Right cardiac atrium (tissue), 5 donors: ENCODE data around the gene KRTAP1-5. TPM values are rescaled to one million over a fixed set of nuclear protein-coding genes. Genes with fewer than 3 reads are reported as not detected.
"Not testable (repeated sequence)": the region's sequence is repeated elsewhere in the genome, so short reads cannot be mapped to it uniquely, and the experiment has no call there.

Experiments used
- ATAC-seq, 2 donors: fragments of 200-7000 bp; cut with Tn5 transposase; one replicate each; pipeline versions ENCODE4 v1.8.0 to v1.9.1; 2020; ENCODE audit warnings: moderate library complexity in 2 of 2, mild to moderate bottlenecking in 1 of 2
- DNase-seq, 3 donors: peaks; one replicate each; pipeline ENCODE4 v3.0.0-alpha.2; 2020
- H3K27ac ChIP-seq: one replicate; pipeline ENCODE4 v1.5.1; 2013; ENCODE audit warnings: mild to moderate bottlenecking, low read length, control low read depth, moderate library complexity
- H3K27me3 ChIP-seq: one replicate; pipeline ENCODE4 v1.6.1; 2013; ENCODE audit not compliant: control insufficient read depth, insufficient read depth
- H3K4me1 ChIP-seq: one replicate; pipeline ENCODE4 v1.6.1; 2013; ENCODE audit warnings: low read length; ENCODE audit not compliant: control insufficient read depth, insufficient read depth
- H3K4me3 ChIP-seq: one replicate; pipeline ENCODE4 v1.5.1; 2013; ENCODE audit warnings: low read length, control low read depth
- H3K9me3 ChIP-seq: one replicate; pipeline ENCODE4 v1.6.1; 2013; ENCODE audit warnings: low read length; ENCODE audit not compliant: control insufficient read depth
- WGBS: extraction: QIAGEN DNeasy Blood & Tissue Kit; methylation state at CpG from one replicate; pipeline ENCODE4 v1.1.7; 2013; 5-methylcytosine and 5-hydroxymethylcytosine counted together
- intact Hi-C, 4 donors: fragments of 100-400 bp; cut with DNase I; formaldehyde crosslinking; loops; one replicate each; pipeline versions ENCODE4 v1.11.0 to v1.14.0; 2022 to 2023
- polyA plus RNA-seq: library from polyadenylated mRNA; stranded (reverse); fragments of 200-250 nt; gene quantifications from one replicate; pipeline ENCODE4 v1.2.3, GENCODE V29; 2013
- total RNA-seq, 4 donors: library from RNA; stranded (reverse); fragmentation: NEBNext Ultra II Directional; extraction: Animal tissue kit (Norgen Biotek cat#: 25700); gene quantifications; one replicate each; pipeline ENCODE4 v1.2.1, GENCODE V29; 2021
- donor health status: healthy with polysubstance abuse.
- donor health status: DM: no; HTN: yes; CAD: no.
- donor health status: DM: no; HTN: no; CAD: no.
- donor health status: DM: no; HTN: yes; CAD: no; lungs with severe emphysema.
- donor health status: DM: yes; HTN: yes; CAD: no.

Gene KRTAP1-5
- total and polyA plus RNA-seq, 5 donors, result not detected

- H3K27me3 ChIP-seq, H3K4me1 ChIP-seq, ATAC-seq, DNase-seq, H3K27ac ChIP-seq, intact Hi-C loops, H3K4me3 ChIP-seq, H3K9me3 ChIP-seq: not testable (repeated sequence)
- WGBS, result 52% methylated on average over 10 of the region's 33 CpGs
Measured at GRCh38 chr17:41046735-41047465, 19.9 kb upstream of the KRTAP1-5 start, which contains the start of gene KRTAP2-1. Gene KRTAP2-1, minus strand, starts transcription at chr17:41047316. Its CDS starts 49 bp downstream, at chr17:41047267.

GRCh38 chr17:41042953-41043352, 15.9 kb upstream of the KRTAP1-5 start:
- Histone ChIP-seq H3K9me3 (no peaks in the 10 kb centered on the region), H3K4me1 (no peaks in the 10 kb centered on the region), H3K27me3 (no peaks in the 10 kb centered on the region), H3K27ac (no peak overlapping the region), H3K4me3 (no peak overlapping the region)
- no peak for ATAC-seq
- no peak for DNase-seq
- 97% methylated on average over 1 of the region's 1 CpG for WGBS
- intact Hi-C loops, result no loop called here

GRCh38 chr17:41040783-41041571, 14.0 kb upstream of the KRTAP1-5 start, which contains the start of gene KRTAP1-1:
Gene KRTAP1-1, minus strand, starts transcription at chr17:41041450. Its CDS starts 53 bp downstream, at chr17:41041397.
- H3K27me3 ChIP-seq, DNase-seq, H3K9me3 ChIP-seq, H3K4me1 ChIP-seq, H3K4me3 ChIP-seq, intact Hi-C loops, H3K27ac ChIP-seq, ATAC-seq: not testable (repeated sequence)
- WGBS, result 71% methylated on average over 14 of the region's 14 CpGs

- 74% methylated on average over 2 of the region's 2 CpGs for WGBS
- DNase-seq, result no peak
- ATAC-seq, result no peak
- intact Hi-C loops, result no loop called here
- Histone ChIP-seq H3K4me3 (no peak overlapping the region), H3K27me3 (peaks cover 2% of the 10 kb centered on the region), H3K4me1 (no peaks in the 10 kb centered on the region), H3K27ac (no peak overlapping the region), H3K9me3 (no peaks in the 10 kb centered on the region)
Measured at GRCh38 chr17:41037853-41038350, 10.9 kb upstream of the KRTAP1-5 start.

- H3K27ac ChIP-seq, H3K4me3 ChIP-seq, H3K27me3 ChIP-seq, intact Hi-C loops, ATAC-seq, H3K9me3 ChIP-seq, H3K4me1 ChIP-seq: not testable (repeated sequence)
- WGBS, result 85% methylated on average over 10 of the region's 10 CpGs
- DNase-seq, result peak in 1 of 3 donors; percentile 32
Measured at GRCh38 chr17:41034346-41034935, 7.4 kb upstream of the KRTAP1-5 start, which contains the start of gene KRTAP1-3. Gene KRTAP1-3, minus strand, starts transcription at chr17:41034874. Its CDS starts 53 bp downstream, at chr17:41034821.

GRCh38 chr17:41029633-41030245, 2.7 kb upstream of the KRTAP1-5 start, which contains the start of gene KRTAP1-4:
Gene KRTAP1-4, minus strand, starts transcription at chr17:41030195. Its CDS starts 117 bp downstream, at chr17:41030078.
- no peak within 1 kb of the TSS for H3K4me3 ChIP-seq
- H3K27ac ChIP-seq, result no peak within 1 kb of the TSS
- no peak for ATAC-seq
- H3K4me1 ChIP-seq, result no peaks in the 10 kb centered on the region
- H3K27me3 ChIP-seq, result no peaks in the 10 kb centered on the region
- no peaks in the 10 kb centered on the region for H3K9me3 ChIP-seq
- intact Hi-C loops, result no loop called here
- 79% methylated on average over 12 of the region's 12 CpGs for WGBS
- no peak for DNase-seq

- Histone ChIP-seq H3K4me3 (no peak overlapping the region), H3K27me3 (no peaks in the 10 kb centered on the region), H3K27ac (no peak overlapping the region), H3K9me3 (no peaks in the 10 kb centered on the region), H3K4me1 (no peaks in the 10 kb centered on the region)
- 69% methylated on average over 3 of the region's 3 CpGs for WGBS
- ATAC-seq (no peak), DNase-seq (no peak)
- intact Hi-C loops, result no loop called here
Measured at GRCh38 chr17:41024697-41025096, 2.3 kb downstream of the KRTAP1-5 start.

- Histone ChIP-seq H3K9me3 (no peaks in the 10 kb centered on the region), H3K27me3 (no peaks in the 10 kb centered on the region), H3K27ac (no peak overlapping the region), H3K4me1 (no peaks in the 10 kb centered on the region), H3K4me3 (no peak overlapping the region)
- ATAC-seq, result no peak
- intact Hi-C loops, result no loop called here
- DNase-seq, result no peak
Measured at GRCh38 chr17:41020336-41020735, 6.7 kb downstream of the KRTAP1-5 start.

- WGBS, result 90% methylated on average over 3 of the region's 3 CpGs
- Histone ChIP-seq H3K4me3 (no peak overlapping the region), H3K4me1 (no peaks in the 10 kb centered on the region), H3K27me3 (no peaks in the 10 kb centered on the region), H3K27ac (no peak overlapping the region), H3K9me3 (no peaks in the 10 kb centered on the region)
- no peak for ATAC-seq
- intact Hi-C loops, result no loop called here
- DNase-seq, result no peak
Measured at GRCh38 chr17:41019415-41019814, 7.6 kb downstream of the KRTAP1-5 start.

GRCh38 chr17:41018541-41018940, 8.5 kb downstream of the KRTAP1-5 start:
- no peaks in the 10 kb centered on the region for H3K27me3 ChIP-seq
- H3K27ac ChIP-seq, result no peak overlapping the region
- DNase-seq (no peak), ATAC-seq (no peak)
- no peaks in the 10 kb centered on the region for H3K4me1 ChIP-seq
- no peaks in the 10 kb centered on the region for H3K9me3 ChIP-seq
- intact Hi-C loops, result no loop called here
- H3K4me3 ChIP-seq, result no peak overlapping the region
- 77% methylated on average over 3 of the region's 3 CpGs for WGBS
